Measurements from ENCODE around the gene PDGFD. TPM values are rescaled to one million over a fixed set of nuclear protein-coding genes. Genes with fewer than 3 reads are reported as not detected.

The PDGFD gene
- 10 to 100 TPM; 22.2 to 54.9 (median 25.8) TPM for polyA plus RNA-seq (ENCODE audit: insufficient read length in 10 of 10)
- long read RNA-seq, donor 1, transcript PDGFD-202 (7 exons, 3,801 nt): major isoform, 5 of 5 reads
- long read RNA-seq, donor 1, partial matches to known transcripts: 0 of 5 reads
- long read RNA-seq, donor 1, other reads (novel, unspliced or antisense): 0 of 5 reads
- long read RNA-seq, donor 2, full-length matches to known transcripts: 6 of 6 reads
- long read RNA-seq, donor 2, partial matches to known transcripts: 0 of 6 reads
- long read RNA-seq, donor 2, other reads (novel, unspliced or antisense): 0 of 6 reads
- long read RNA-seq, donor 3: 0 reads
- long read RNA-seq, donor 4, full-length matches to known transcripts: 3 of 3 reads
- long read RNA-seq, donor 4, partial matches to known transcripts: 0 of 3 reads
- long read RNA-seq, donor 4, other reads (novel, unspliced or antisense): 0 of 3 reads
- long read RNA-seq, donor 5, partial matches to known transcripts: 0 of 1 reads
- long read RNA-seq, donor 5, other reads (novel, unspliced or antisense): 0 of 1 reads
- long read RNA-seq, donor 6, full-length matches to known transcripts: 4 of 4 reads
- long read RNA-seq, donor 6, partial matches to known transcripts: 0 of 4 reads
- long read RNA-seq, donor 6, other reads (novel, unspliced or antisense): 0 of 4 reads
- long read RNA-seq, donor 7, partial matches to known transcripts: 0 of 3 reads
- long read RNA-seq, donor 7, other reads (novel, unspliced or antisense): 0 of 3 reads
- long read RNA-seq, donor 8, transcript PDGFD-202 (7 exons, 3,801 nt): major isoform, 7 of 7 reads
- long read RNA-seq, donor 8, partial matches to known transcripts: 0 of 7 reads
- long read RNA-seq, donor 8, other reads (novel, unspliced or antisense): 0 of 7 reads
- long read RNA-seq, donor 9, full-length matches to known transcripts: 4 of 4 reads
- long read RNA-seq, donor 9, partial matches to known transcripts: 0 of 4 reads
- long read RNA-seq, donor 9, other reads (novel, unspliced or antisense): 0 of 4 reads

- peak; percentile 69 to 92 (median 79) for DNase-seq
These were observed at the start of gene PDGFD for GRCh38 chr11:104164028-104164520. TSS of gene PDGFD (minus strand) at chr11:104164147.

GRCh38 chr11:104206936-104207335, 43.0 kb upstream of the PDGFD start:
- no peak for DNase-seq

GRCh38 chr11:104205838-104206237, 41.9 kb upstream of the PDGFD start:
- no peak for DNase-seq

GRCh38 chr11:104200688-104201087, 36.7 kb upstream of the PDGFD start:
- DNase-seq: no peak

GRCh38 chr11:104199053-104199452, 35.1 kb upstream of the PDGFD start:
- no peak for DNase-seq

GRCh38 chr11:104198576-104198975, 34.6 kb upstream of the PDGFD start:
- no peak for DNase-seq

GRCh38 chr11:104191124-104191523, 27.2 kb upstream of the PDGFD start:
- DNase-seq: peak in 1 of 3 donors; percentile 30

- no peak for DNase-seq
These were observed 19.6 kb upstream of the PDGFD start for GRCh38 chr11:104183593-104183992.

GRCh38 chr11:104175769-104176168, 11.8 kb upstream of the PDGFD start:
- no peak for DNase-seq

GRCh38 chr11:104169091-104169490, 5.1 kb upstream of the PDGFD start:
- no peak for DNase-seq

- DNase-seq: no peak
These were observed 1.1 kb upstream of the PDGFD start for GRCh38 chr11:104165014-104165413.

GRCh38 chr11:104163100-104164027, 583 bp downstream of the PDGFD start:
- peak; percentile 33 to 74 (median 34) for DNase-seq

- DNase-seq: no peak
These were observed 2.0 kb downstream of the PDGFD start for GRCh38 chr11:104161751-104162450.

GRCh38 chr11:104159356-104159755, 4.6 kb downstream of the PDGFD start:
- no peak for DNase-seq

GRCh38 chr11:104155375-104155774, 8.6 kb downstream of the PDGFD start:
- no peak for DNase-seq

- DNase-seq: no peak
These were observed 9.7 kb downstream of the PDGFD start for GRCh38 chr11:104154296-104154695.

GRCh38 chr11:104152941-104153505, 10.9 kb downstream of the PDGFD start:
- DNase-seq: no peak

GRCh38 chr11:104151404-104152204, 12.3 kb downstream of the PDGFD start:
- DNase-seq: no peak

GRCh38 chr11:104148706-104149105, 15.2 kb downstream of the PDGFD start:
- DNase-seq: no peak

All from muscle of back (tissue), 13 donors.